H1 (cell line): ENCODE data around the gene ZNF512B. TPM values are rescaled to one million over a fixed set of nuclear protein-coding genes. Genes with fewer than 3 reads are reported as not detected.

Source experiments
- CTCF ChIA-PET: fragments of 300-600 bp; sonication (Branson Sonifier 250); formaldehyde crosslinking; loops from one replicate; lab custom pipeline; 2021; ENCODE audit not compliant: partially characterized antibody; lab: Charles Lee
- POLR2A ChIA-PET: fragments of 300-600 bp; sonication (Branson Sonifier 250); formaldehyde crosslinking; loops from one replicate; lab custom pipeline; 2021; ENCODE audit warnings: inconsistent platforms; ENCODE audit not compliant: partially characterized antibody; lab: Charles Lee
- DNase-seq, 2 experiments: peaks; one replicate each; pipeline versions ENCODE4 v3.0.0 to v3.0.0-alpha.2; 2010 to 2022; ENCODE audit warnings: low spot score in 2 of 2, low read depth in 1 of 2, mixed read lengths in 1 of 2
- FAIRE-seq: peaks from 2 replicates; lab custom pipeline; 2011; peaks lifted over from hg19 to GRCh38; lab: Jason Lieb, UNC
- H2AFZ ChIP-seq: 2 replicates; pipeline ENCODE4 v1.8.1; 2012; ENCODE audit warnings: low read length, inconsistent platforms
- H2AK5ac ChIP-seq: 2 replicates; pipeline ENCODE4 v1.6.1; 2013; ENCODE audit warnings: low read depth, low read length
- H2BK120ac ChIP-seq: replicated peaks from 2 replicates; pipeline ENCODE3; 2013; ENCODE audit warnings: low read depth, low read length, inconsistent platforms
- H2BK12ac ChIP-seq: 2 replicates; pipeline ENCODE4 v1.6.1; 2013; ENCODE audit warnings: low read depth, low read length
- H2BK15ac ChIP-seq: 2 replicates; pipeline ENCODE4 v1.6.1; 2013; ENCODE audit warnings: low read length
- H2BK20ac ChIP-seq: 2 replicates; pipeline ENCODE4 v1.6.1; 2013; ENCODE audit warnings: low read length
- H2BK5ac ChIP-seq: 2 replicates; pipeline ENCODE4 v1.6.1; 2013; ENCODE audit warnings: low read depth, low read length
- H3K14ac ChIP-seq: 2 replicates; pipeline ENCODE4 v1.6.1; 2013; ENCODE audit warnings: inconsistent platforms; ENCODE audit not compliant: insufficient read length
- H3K18ac ChIP-seq: 2 replicates; pipeline ENCODE4 v1.6.1; 2013; ENCODE audit warnings: low read length; ENCODE audit errors: extremely low read depth
- H3K23ac ChIP-seq: 2 replicates; pipeline ENCODE4 v1.6.1; 2013; ENCODE audit warnings: inconsistent platforms; ENCODE audit not compliant: insufficient read length
- H3K23me2 ChIP-seq: 2 replicates; pipeline ENCODE4 v1.6.1; 2013; ENCODE audit warnings: low read depth, low read length
- H3K27ac ChIP-seq: 2 replicates; pipeline ENCODE4 v1.6.1; 2011; ENCODE audit warnings: low read depth, low read length, inconsistent platforms
- H3K27me3 ChIP-seq, 4 experiments: replicated peaks in 1 of 4; 1 replicate in 1 of 4; 2 replicates in 3 of 4; pipeline versions ENCODE4 v1.6.1 to v1.8.1; 2011 to 2013; ENCODE audit warnings: low read length in 3 of 4, mild to moderate bottlenecking in 3 of 4, inconsistent platforms in 2 of 4, mixed read lengths in 2 of 4, moderate library complexity in 1 of 4; ENCODE audit not compliant: control insufficient read depth in 3 of 4, insufficient read depth in 3 of 4; ENCODE audit errors: extremely low read depth in 1 of 4
- H3K36me3 ChIP-seq, 4 experiments: 2 replicates each; pipeline versions ENCODE4 v1.6.1 to v1.8.1; 2011 to 2013; ENCODE audit warnings: mild to moderate bottlenecking in 4 of 4, low read length in 3 of 4, moderate library complexity in 2 of 4, control low read depth in 1 of 4, inconsistent platforms in 1 of 4; ENCODE audit not compliant: insufficient read depth in 4 of 4, control insufficient read depth in 2 of 4
- H3K4ac ChIP-seq: replicated peaks from 2 replicates; pipeline ENCODE3; 2013; ENCODE audit warnings: low read length, low read depth, mixed read lengths, inconsistent platforms; ENCODE audit not compliant: insufficient read length
- H3K4me1 ChIP-seq, 4 experiments: replicated peaks in 1 of 4; 1 replicate in 1 of 4; 2 replicates in 3 of 4; pipeline versions ENCODE4 v1.6.1 to v1.8.1; 2011 to 2013; ENCODE audit warnings: low read length in 3 of 4, inconsistent platforms in 2 of 4, mixed read lengths in 1 of 4; ENCODE audit not compliant: insufficient read depth in 4 of 4, control insufficient read depth in 3 of 4
- H3K4me2 ChIP-seq, 2 experiments: 2 replicates each; pipeline versions ENCODE4 v1.6.1 to v1.8.1; 2011 to 2013; ENCODE audit warnings: low read depth in 2 of 2, low read length in 2 of 2, control low read depth in 1 of 2, inconsistent platforms in 1 of 2, mild to moderate bottlenecking in 1 of 2; ENCODE audit not compliant: insufficient read depth in 1 of 2
- H3K4me3 ChIP-seq, 4 experiments: fragments of 200-600, 300-600 bp in 1 of 4; sonication (generic), shearing (Covaris generic), sonication (Bioruptor Twin) in 1 of 4; 2 replicates each; pipeline versions ENCODE4 v1.5.1 to v1.8.1; 2011 to 2016; ENCODE audit warnings: low read length in 4 of 4, low read depth in 3 of 4, control low read depth in 2 of 4, inconsistent platforms in 2 of 4, mild to moderate bottlenecking in 2 of 4, mixed read lengths in 1 of 4, moderate library complexity in 1 of 4; ENCODE audit not compliant: insufficient read depth in 2 of 4; ENCODE audit errors: extremely low read depth in 1 of 4
- H3K56ac ChIP-seq: replicated peaks from 2 replicates; pipeline ENCODE3; 2013; ENCODE audit warnings: low read depth, mild to moderate bottlenecking, mixed read lengths, low read length, inconsistent platforms; ENCODE audit not compliant: insufficient read length
- H3K79me1 ChIP-seq: 2 replicates; pipeline ENCODE4 v1.6.1; 2013; ENCODE audit warnings: low read depth, low read length, control low read depth
- H3K79me2 ChIP-seq, 2 experiments: 2 replicates each; pipeline versions ENCODE4 v1.6.1 to v1.8.1; 2012 to 2013; ENCODE audit warnings: low read length in 2 of 2, mild to moderate bottlenecking in 2 of 2, inconsistent platforms in 1 of 2; ENCODE audit not compliant: insufficient read depth in 2 of 2, control insufficient read depth in 1 of 2
- H3K9ac ChIP-seq, 4 experiments: replicated peaks in 1 of 4; 1 replicate in 1 of 4; 2 replicates in 3 of 4; pipeline versions ENCODE4 v1.6.1 to v1.8.1; 2011 to 2013; ENCODE audit warnings: low read depth in 3 of 4, low read length in 3 of 4, control low read depth in 2 of 4, mild to moderate bottlenecking in 2 of 4, moderate library complexity in 2 of 4, inconsistent platforms in 1 of 4; ENCODE audit errors: extremely low read depth in 1 of 4
- H3K9me3 ChIP-seq, 2 experiments: 2 replicates each; pipeline versions ENCODE4 v1.6.1 to v1.8.1; 2012 to 2013; ENCODE audit warnings: mild to moderate bottlenecking in 2 of 2, moderate library complexity in 2 of 2, control low read depth in 1 of 2, inconsistent platforms in 1 of 2, low read depth in 1 of 2, low read length in 1 of 2, mixed read lengths in 1 of 2; ENCODE audit not compliant: insufficient read depth in 2 of 2
- H4K20me1 ChIP-seq, 2 experiments: replicated peaks in 1 of 2; 2 replicates each; pipeline versions ENCODE3 to v1.8.1; 2011 to 2013; ENCODE audit warnings: inconsistent platforms in 2 of 2, low read length in 2 of 2, mild to moderate bottlenecking in 1 of 2; ENCODE audit not compliant: insufficient read depth in 2 of 2, control insufficient read depth in 1 of 2
- H4K5ac ChIP-seq: 2 replicates; pipeline ENCODE4 v1.6.1; 2013; ENCODE audit warnings: low read length, low read depth, mixed read lengths, inconsistent platforms; ENCODE audit not compliant: insufficient read length
- H4K8ac ChIP-seq: 2 replicates; pipeline ENCODE4 v1.8.0; 2013; ENCODE audit warnings: mild to moderate bottlenecking, moderate library complexity, low read length, inconsistent platforms; ENCODE audit not compliant: insufficient read depth; ENCODE audit errors: extremely low read depth
- H4K91ac ChIP-seq: replicated peaks from 2 replicates; pipeline ENCODE3; 2013; ENCODE audit warnings: low read length, mixed read lengths, inconsistent platforms; ENCODE audit not compliant: insufficient read length
- RXRA ChIP-seq: IDR thresholded peaks from 2 replicates; pipeline ENCODE4 v1.6.1; 2011; ENCODE audit warnings: low read depth, mild to moderate bottlenecking, low read length, moderate library complexity; ENCODE audit not compliant: insufficient read depth
- TBP ChIP-seq: IDR thresholded peaks from 2 replicates; pipeline ENCODE4 v1.6.1; 2011; ENCODE audit warnings: low read depth, low read length, improper control_type of control experiment
- WGBS, 2 experiments: shearing (Covaris generic) in 1 of 2; methylation state at CpG; one replicate each; pipeline versions ENCODE4 v1.1.6 to v1.1.7; 2013 to 2015; ENCODE audit warnings: low lambda C conversion rate in 2 of 2, mixed read lengths in 2 of 2, inconsistent platforms in 1 of 2, low coverage in 1 of 2, missing lambda C conversion rate in 1 of 2; ENCODE audit not compliant: insufficient replicate concordance in 2 of 2, insufficient coverage in 1 of 2, insufficient read length in 1 of 2; ENCODE audit errors: extremely low coverage in 1 of 2, missing lambda C conversion rate in 1 of 2; 5-methylcytosine and 5-hydroxymethylcytosine counted together
- polyA plus RNA-seq, 7 experiments: library from polyadenylated mRNA; depleted of rRNA in 3 of 7; stranded (reverse) in 5 of 7; unstranded in 2 of 7; fragments of >200 nt in 5 of 7; fragments of 200-250 nt in 2 of 7; gene quantifications; 1 replicate in 5 of 7; 2 replicates in 1 of 7; 4 replicates in 1 of 7; pipeline versions ENCODE4 v1.2.1 to v1.2.3, GENCODE V29; 2011 to 2013; ENCODE audit warnings: missing spikeins in 2 of 7, mixed read lengths in 2 of 7
- total RNA-seq: library from RNA; stranded (reverse); fragmentation: NEBNext Ultra II Directional; extraction: Animal tissue kit (Norgen Biotek cat#: 25700); gene quantifications from 2 replicates; pipeline ENCODE4 v1.2.1, GENCODE V29; 2021

The ZNF512B gene
- total and polyA plus RNA-seq, 2 of the 8 experiments (the other 6 are each of a cell fraction or from before 2014, with no cell fraction given), result 7.3 to 26.6 TPM

GRCh38 chr20:63977739-63978276 is 8.1 kb upstream of the ZNF512B start:
- peaks cover 4% of the 10 kb centered on the region; the same call in 1 of the 2 replicates for H3K79me1 ChIP-seq
- peaks cover 0 to 15% of the 10 kb centered on the region in 2 experiments; a peak in 3 of 4 replicates for H3K79me2 ChIP-seq
- H2AFZ ChIP-seq, result no peak overlapping the region
- no peak overlapping the region for H3K14ac ChIP-seq
- H3K9ac ChIP-seq, result no peak overlapping the region
- no peak overlapping the region for H2BK5ac ChIP-seq
- H2BK120ac ChIP-seq, result no peak overlapping the region
- FAIRE-seq (no peak), DNase-seq (no peak)
- no peak overlapping the region for H4K91ac ChIP-seq
- H3K23me2 ChIP-seq, result peaks cover 17% of the 10 kb centered on the region
- H2BK15ac ChIP-seq, result peak overlapping the region; percentile 65; the same call in 1 of the 2 replicates
- no peaks in the 10 kb centered on the region for H3K36me3 ChIP-seq
- H3K27me3 ChIP-seq, result peaks cover 0 to 9% (median 2%) of the 10 kb centered on the region in 4 experiments; a peak in 3 of 7 replicates
- H4K20me1 ChIP-seq, result peaks cover 3 to 14% of the 10 kb centered on the region in 2 experiments
- no peak overlapping the region for H3K27ac ChIP-seq
- peak overlapping the region in 1 of 4 experiments; percentile 89; a peak in 1 of 8 replicates for H3K4me3 ChIP-seq
- 0 out of 2 replicates have a peak overlapping the region, but pooled peaks have one; percentile 45 for H4K8ac ChIP-seq
- 0 out of 2 replicates have a peak overlapping the region, but pooled peaks have one; percentile 56 for H2AK5ac ChIP-seq
- H3K9me3 ChIP-seq, result no peaks in the 10 kb centered on the region
- CTCF ChIA-PET, result interaction anchor here (0.5 to 1.4 kb wide), 8 partner anchors 43 to 434 kb away, joined by 3 to 5 read pairs (median 3); no protein-coding TSS in a partner anchor
- H3K56ac ChIP-seq, result no peak overlapping the region
- 0 out of 2 replicates have a peak overlapping the region, but pooled peaks have one; percentile 1 for H2BK12ac ChIP-seq
- H3K4me1 ChIP-seq, result peaks cover 4 to 28% (median 12%) of the 10 kb centered on the region in 4 experiments; a peak in 6 of 7 replicates
- no peak overlapping the region for H2BK20ac ChIP-seq
- no peak overlapping the region for H3K18ac ChIP-seq
- peak overlapping the region; percentile 62 to 92; a peak in 2 of 4 replicates for H3K4me2 ChIP-seq
- H3K23ac ChIP-seq, result no peak overlapping the region
- no peak overlapping the region for H3K4ac ChIP-seq
- no peak overlapping the region for H4K5ac ChIP-seq
- WGBS, 2 experiments, result 86% methylated on average over 16 of the region's 16 CpGs; no CpG with 5 or more reads in 1 of the 2 experiments
- TF ChIP-seq RXRA, result no peak
- no peak for TF ChIP-seq TBP
- POLR2A ChIA-PET, result no interaction called here
